Activated naive CD8-positive, alpha-beta T cell (primary cell): Measurements from ENCODE around the gene TEX55.
"Not testable (repeated sequence)": the region's sequence is repeated elsewhere in the genome, so short reads cannot be mapped to it uniquely, and the experiment has no call there.

Experiments used
- H3K27ac Mint-ChIP-seq: one replicate; pipeline ENCODE4 v1.8.0; 2021; ENCODE audit warnings: mixed read lengths
- H3K27me3 Mint-ChIP-seq: one replicate; pipeline ENCODE4 v1.8.0; 2021; ENCODE audit warnings: mixed read lengths
- H3K36me3 Mint-ChIP-seq: one replicate; pipeline ENCODE4 v1.8.0; 2021; ENCODE audit warnings: mixed read lengths
- H3K4me1 Mint-ChIP-seq: one replicate; pipeline ENCODE4 v1.8.0; 2021; ENCODE audit warnings: low read depth, mixed read lengths
- H3K4me3 Mint-ChIP-seq: one replicate; pipeline ENCODE4 v1.8.0; 2021; ENCODE audit warnings: mild to moderate bottlenecking, mixed read lengths
- H3K9me3 Mint-ChIP-seq: one replicate; pipeline ENCODE4 v1.8.0; 2021; ENCODE audit warnings: low read depth, mixed read lengths

TEX55 gene

DNA sequence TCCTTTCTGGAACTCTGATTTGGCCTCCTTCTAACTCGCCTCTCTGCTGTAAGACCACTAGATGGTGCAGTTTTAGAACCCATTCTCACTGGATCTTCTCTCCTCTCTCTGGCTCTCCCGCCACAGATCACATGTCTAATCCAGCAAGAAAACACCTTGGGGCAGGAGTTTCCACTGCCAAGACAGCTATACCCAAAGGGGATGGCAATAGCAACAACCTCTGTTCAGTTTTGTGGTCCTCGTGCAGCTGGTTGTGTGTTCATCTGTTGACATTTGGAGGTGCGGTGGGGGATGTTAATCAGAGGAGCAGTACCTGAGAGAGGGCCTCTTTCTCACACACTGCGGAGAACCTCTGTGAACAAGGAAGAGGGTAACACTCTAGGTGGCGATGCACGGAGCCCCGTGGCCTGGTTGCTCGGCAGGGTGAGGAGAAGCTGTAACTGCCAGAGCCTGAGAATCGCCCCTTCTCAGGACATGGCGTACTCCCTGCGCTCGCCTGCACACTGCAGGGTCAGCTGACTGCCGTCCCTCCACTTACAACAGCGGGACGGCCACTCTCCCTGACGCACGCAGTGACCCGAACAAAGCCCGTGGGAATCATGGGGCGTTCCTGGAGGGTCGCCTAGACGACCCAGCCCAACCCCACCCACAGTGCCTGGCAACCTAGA, at the start of gene TEX55:
Gene TEX55 (plus strand): TSS at position 666 of the 668 bp plus-strand sequence. CDS start 25 bp downstream, outside the sequence.
- H3K4me1 Mint-ChIP-seq, result no peaks in the 10 kb centered on the region
- H3K9me3 Mint-ChIP-seq, result no peaks in the 10 kb centered on the region
- H3K4me3 Mint-ChIP-seq, result no peak within 1 kb of the TSS
- no peaks in the 10 kb centered on the region for H3K27me3 Mint-ChIP-seq
- H3K36me3 Mint-ChIP-seq, result no peaks in the 10 kb centered on the region
- no peak within 1 kb of the TSS for H3K27ac Mint-ChIP-seq

DNA sequence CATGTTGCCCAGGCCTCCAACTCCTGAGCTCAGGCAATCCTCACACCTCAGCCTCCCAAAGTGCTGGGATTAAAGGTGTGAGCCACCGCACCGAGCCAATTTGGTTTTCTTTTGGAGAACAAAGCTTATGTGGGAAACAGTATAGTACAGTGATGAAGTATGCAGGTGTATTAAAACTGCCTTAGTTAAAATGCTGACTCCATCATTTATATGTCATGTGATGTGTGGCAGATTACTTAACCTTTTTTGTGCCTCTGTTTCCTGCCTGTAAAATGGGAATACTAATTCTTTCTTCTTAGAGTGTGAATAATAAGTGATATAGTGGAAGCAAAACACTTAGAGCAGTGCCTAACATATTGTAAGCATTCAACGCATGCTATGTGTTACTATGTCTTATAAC, 48.0 kb upstream of the TEX55 start:
- Mint-ChIP-seq H3K4me3 (no peak overlapping the region), H3K27ac (no peak overlapping the region), H3K27me3 (peaks cover 1% of the 10 kb centered on the region), H3K9me3 (no peaks in the 10 kb centered on the region), H3K4me1 (no peaks in the 10 kb centered on the region), H3K36me3 (no peaks in the 10 kb centered on the region)

DNA sequence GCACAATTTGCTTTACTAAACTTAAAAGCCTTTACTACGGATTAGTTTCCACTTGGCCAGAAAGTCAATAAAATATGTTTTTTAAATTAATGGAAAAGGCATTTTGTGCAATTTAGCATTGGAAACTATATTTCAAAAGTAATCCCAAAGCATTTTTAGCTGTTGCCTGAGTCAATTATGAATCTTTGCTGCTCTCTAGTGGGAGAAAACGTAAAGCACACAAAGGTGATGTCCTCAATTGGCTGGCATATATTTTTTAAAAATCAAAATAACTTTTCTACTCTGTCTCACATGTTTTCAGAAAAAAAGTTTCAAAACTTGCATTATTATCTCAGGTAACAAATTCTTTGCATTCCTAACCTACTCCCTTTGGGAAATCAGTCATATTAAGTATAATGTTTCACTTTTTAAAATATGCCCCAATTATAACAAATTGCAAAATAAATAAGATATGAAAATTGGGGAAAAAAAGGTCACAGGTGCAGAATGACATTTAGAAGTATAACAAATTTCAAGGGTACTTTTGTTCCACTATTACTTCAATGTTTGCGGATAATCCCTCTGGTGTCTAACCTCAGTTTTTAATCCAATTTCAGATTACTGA, 47.2 kb upstream of the TEX55 start:
- peaks cover 1% of the 10 kb centered on the region for H3K27me3 Mint-ChIP-seq
- no peak overlapping the region for H3K27ac Mint-ChIP-seq
- H3K4me1 Mint-ChIP-seq, result no peaks in the 10 kb centered on the region
- no peak overlapping the region for H3K4me3 Mint-ChIP-seq
- H3K9me3 Mint-ChIP-seq, result no peaks in the 10 kb centered on the region
- H3K36me3 Mint-ChIP-seq, result no peaks in the 10 kb centered on the region

DNA sequence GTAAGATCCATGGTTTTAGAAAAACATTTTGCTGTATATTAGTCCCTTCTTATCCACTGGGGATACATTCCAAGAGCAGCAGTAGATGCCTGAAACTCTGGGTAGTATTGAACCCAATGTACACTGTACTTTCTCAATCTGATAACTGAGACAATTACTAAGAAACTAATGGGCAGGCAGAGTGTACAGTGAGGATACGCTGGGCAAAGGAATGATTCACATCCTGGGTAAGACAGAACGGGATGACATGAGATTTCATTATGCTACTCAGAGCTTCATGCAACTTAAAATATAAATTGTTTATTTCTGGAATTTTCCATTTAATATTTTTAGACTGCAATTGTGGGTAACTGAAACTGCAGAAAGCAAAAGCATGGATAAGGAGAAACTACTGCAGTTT, 46.2 kb upstream of the TEX55 start:
- H3K36me3 Mint-ChIP-seq, result no peaks in the 10 kb centered on the region
- H3K9me3 Mint-ChIP-seq, result no peaks in the 10 kb centered on the region
- no peak overlapping the region for H3K27ac Mint-ChIP-seq
- no peaks in the 10 kb centered on the region for H3K4me1 Mint-ChIP-seq
- peaks cover 1% of the 10 kb centered on the region for H3K27me3 Mint-ChIP-seq
- H3K4me3 Mint-ChIP-seq, result no peak overlapping the region

DNA sequence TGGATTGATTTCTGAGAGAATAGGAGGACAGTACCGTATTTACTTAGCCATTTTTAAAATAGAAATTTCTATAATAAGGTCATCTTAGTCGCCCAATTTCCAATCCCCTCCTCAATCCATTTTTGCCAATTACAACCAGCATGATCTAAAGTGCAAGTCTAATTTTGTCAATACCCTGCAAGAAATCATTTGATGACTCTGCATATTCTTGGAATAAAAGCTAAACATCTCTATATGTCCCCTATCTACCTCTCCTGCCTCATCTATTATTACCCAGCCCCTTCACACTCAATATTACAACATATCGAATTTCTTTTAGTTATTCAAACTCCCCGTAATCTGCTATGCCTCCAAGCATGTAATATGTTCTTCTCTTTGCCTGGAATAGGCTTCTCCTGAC, 41.9 kb upstream of the TEX55 start:
- Mint-ChIP-seq H3K27ac (no peak overlapping the region), H3K9me3 (no peaks in the 10 kb centered on the region), H3K4me1 (no peaks in the 10 kb centered on the region), H3K27me3 (peaks cover 1% of the 10 kb centered on the region), H3K36me3 (no peaks in the 10 kb centered on the region), H3K4me3 (no peak overlapping the region)

DNA sequence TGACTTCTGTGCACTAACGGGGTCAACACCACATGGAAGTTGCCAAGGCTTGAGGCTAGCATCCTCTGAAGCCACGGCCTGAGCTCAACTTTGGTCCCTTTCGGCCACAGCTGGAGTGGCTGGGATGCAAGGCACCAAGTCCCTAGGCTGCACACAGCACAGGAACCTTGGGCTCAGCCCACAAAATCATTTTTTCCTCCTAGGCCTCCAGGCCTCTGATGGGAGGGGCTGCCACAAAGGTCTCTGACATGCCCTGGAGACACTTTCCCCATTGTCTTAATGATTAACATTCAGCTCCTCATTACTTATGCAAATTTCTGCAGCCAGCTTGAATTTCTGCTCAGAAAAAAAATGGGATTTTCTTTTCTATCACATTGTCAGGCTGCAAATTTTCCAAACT, 27.6 kb upstream of the TEX55 start:
- not testable (repeated sequence) for H3K4me1 Mint-ChIP-seq, H3K4me3 Mint-ChIP-seq, H3K27ac Mint-ChIP-seq
- Mint-ChIP-seq H3K36me3 (peaks cover 20% of the 10 kb centered on the region), H3K9me3 (peaks cover 15% of the 10 kb centered on the region), H3K27me3 (peaks cover 14% of the 10 kb centered on the region)

DNA sequence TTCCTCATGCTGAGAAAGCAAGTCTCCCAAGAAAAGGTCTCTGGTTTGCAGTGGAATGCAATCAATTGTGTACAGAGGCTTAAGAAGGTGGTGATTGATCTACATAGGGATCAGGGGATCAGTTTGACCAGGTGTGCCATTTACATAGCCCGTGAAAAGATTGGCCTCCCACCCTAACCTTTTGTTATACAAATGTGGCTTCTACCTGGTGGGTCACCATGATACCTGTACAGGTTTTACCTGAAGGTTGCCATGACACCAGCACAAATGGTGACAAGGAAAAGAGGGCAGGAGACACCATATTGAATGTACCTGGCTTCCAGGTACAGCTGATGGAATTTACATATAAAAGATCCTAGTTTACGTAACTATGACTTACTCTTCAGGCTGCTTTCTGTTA, 25.5 kb upstream of the TEX55 start:
- H3K9me3 Mint-ChIP-seq, result peaks cover 15% of the 10 kb centered on the region
- H3K4me1 Mint-ChIP-seq, result no peaks in the 10 kb centered on the region
- H3K4me3 Mint-ChIP-seq, result no peak overlapping the region
- no peak overlapping the region for H3K27ac Mint-ChIP-seq
- H3K36me3 Mint-ChIP-seq, result peaks cover 18% of the 10 kb centered on the region
- peaks cover 23% of the 10 kb centered on the region for H3K27me3 Mint-ChIP-seq

DNA sequence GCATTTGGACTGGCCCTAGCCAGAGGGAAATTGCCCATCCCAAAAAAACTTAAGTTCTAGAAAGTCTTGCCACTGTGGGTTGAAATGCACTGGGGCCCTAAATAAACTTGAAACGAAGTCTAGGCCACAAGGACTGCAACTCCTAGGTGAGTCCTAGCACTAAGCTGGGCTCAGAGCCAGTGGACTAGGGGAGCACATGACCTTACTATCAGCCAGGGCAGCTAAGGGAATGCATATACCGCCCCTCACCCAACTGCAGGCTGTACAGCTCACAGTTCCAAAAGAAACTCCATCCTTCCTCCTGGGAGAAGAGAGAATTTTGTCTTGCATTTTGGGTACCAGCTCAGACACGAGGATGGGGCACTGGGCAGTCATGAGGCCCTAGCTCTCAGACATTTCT, 23.6 kb upstream of the TEX55 start:
- H3K4me3 Mint-ChIP-seq, result no peak overlapping the region
- peaks cover 8% of the 10 kb centered on the region for H3K9me3 Mint-ChIP-seq
- peaks cover 12% of the 10 kb centered on the region for H3K36me3 Mint-ChIP-seq
- no peak overlapping the region for H3K27ac Mint-ChIP-seq
- no peaks in the 10 kb centered on the region for H3K4me1 Mint-ChIP-seq
- H3K27me3 Mint-ChIP-seq, result peaks cover 20% of the 10 kb centered on the region

DNA sequence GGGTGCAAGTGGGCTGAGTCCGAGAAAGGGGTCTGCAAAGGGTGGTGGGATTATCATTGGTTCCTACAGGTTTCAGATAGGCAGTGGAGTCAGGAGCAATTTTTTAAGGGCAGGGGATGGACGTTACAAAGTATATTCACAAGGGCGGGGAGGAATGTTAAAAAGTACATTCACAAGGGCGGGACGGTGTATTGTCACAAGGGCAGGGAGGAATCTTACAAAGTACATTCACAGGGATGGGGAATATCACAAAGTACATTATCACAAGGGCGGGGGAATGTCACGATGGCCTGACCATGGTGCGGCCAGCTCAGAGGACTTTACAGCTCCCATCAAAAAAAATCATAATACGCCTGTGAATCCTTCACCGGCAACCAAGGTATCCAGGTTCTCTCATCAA, 20.6 kb upstream of the TEX55 start:
- H3K4me1 Mint-ChIP-seq, result no peaks in the 10 kb centered on the region
- no peaks in the 10 kb centered on the region for H3K9me3 Mint-ChIP-seq
- H3K36me3 Mint-ChIP-seq, result no peaks in the 10 kb centered on the region
- H3K4me3 Mint-ChIP-seq, result no peak overlapping the region
- peaks cover 12% of the 10 kb centered on the region for H3K27me3 Mint-ChIP-seq
- no peak overlapping the region for H3K27ac Mint-ChIP-seq

DNA sequence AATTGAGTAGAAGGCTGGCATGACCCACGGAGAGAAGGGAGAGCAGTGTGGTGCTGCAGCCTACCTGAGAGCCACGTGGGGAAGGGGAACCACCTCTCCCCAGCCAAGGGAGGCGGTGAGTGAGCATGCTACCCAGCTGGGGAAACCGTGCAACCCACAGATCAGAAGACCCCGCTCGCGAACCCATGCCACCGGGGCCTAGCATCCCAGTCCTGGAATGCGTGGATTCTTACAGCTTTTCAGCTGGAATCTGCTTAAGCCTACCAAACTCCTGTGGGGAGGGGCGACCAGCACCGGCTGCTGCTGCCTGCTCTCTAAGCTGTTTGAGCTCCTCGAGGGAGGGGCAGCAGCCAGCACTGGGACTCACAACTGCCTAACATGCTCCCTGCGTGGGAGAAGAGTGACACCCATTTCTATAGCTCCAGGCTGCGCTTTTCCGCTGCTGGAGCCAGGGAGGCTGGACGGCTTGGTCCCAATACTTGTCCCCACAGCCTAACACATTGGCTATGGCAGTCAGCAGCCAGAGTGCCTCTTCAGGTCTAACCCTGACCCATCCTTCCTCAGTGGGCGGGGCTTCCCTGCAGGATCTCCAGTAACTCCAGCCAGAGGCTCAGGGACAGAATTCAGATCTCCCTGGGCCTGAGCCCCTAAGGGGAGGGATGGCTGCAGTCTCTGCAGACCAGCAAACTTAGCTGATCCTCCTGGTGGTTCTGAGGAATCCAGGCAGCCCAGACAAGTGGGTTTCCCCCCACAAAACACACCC, 20.0 kb upstream of the TEX55 start:
- H3K27ac Mint-ChIP-seq, result no peak overlapping the region
- H3K4me1 Mint-ChIP-seq, result no peaks in the 10 kb centered on the region
- no peaks in the 10 kb centered on the region for H3K9me3 Mint-ChIP-seq
- H3K4me3 Mint-ChIP-seq, result no peak overlapping the region
- peaks cover 12% of the 10 kb centered on the region for H3K27me3 Mint-ChIP-seq
- no peaks in the 10 kb centered on the region for H3K36me3 Mint-ChIP-seq

DNA sequence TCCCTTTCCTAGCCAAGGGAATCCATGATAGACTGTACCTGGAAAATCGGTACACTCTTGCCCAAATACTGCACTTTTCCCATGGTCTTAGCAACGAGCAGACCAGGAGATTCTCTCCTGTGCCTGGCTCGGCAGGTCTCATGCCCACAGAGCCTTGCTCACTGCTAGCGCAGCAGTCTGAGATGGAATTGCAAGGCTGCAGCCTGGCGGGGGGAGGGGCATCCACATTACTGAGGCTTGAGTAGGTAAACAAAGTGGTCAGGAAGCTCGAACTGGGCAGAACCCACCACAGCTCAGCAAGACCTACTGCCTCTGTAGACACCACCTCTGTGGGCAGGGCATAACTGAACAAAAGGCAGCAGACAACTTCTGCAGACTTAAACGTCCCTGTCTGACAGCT, 15.7 kb upstream of the TEX55 start:
- H3K36me3 Mint-ChIP-seq, H3K4me1 Mint-ChIP-seq, H3K9me3 Mint-ChIP-seq, H3K27me3 Mint-ChIP-seq, H3K27ac Mint-ChIP-seq, H3K4me3 Mint-ChIP-seq: not testable (repeated sequence)

DNA sequence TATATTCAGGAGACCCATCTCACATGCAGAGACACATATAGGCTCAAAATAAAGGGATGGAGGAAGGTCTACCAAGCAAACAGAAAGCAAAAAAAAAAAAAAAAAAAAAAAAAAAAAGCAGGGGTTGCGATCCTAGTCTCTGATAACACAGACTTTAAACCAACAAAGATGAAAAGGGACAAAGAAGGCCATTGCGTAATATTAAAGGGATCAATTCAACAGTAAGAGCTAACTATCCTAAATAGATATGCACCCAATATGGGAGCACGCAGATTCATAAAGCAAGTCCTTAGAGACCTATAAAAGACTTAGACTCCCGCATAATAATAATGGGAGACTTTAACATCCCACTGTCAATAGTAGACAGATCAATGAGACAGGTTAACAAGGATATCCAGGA, 13.7 kb upstream of the TEX55 start:
- H3K4me3 Mint-ChIP-seq, H3K27me3 Mint-ChIP-seq, H3K4me1 Mint-ChIP-seq, H3K9me3 Mint-ChIP-seq, H3K27ac Mint-ChIP-seq, H3K36me3 Mint-ChIP-seq: not testable (repeated sequence)

DNA sequence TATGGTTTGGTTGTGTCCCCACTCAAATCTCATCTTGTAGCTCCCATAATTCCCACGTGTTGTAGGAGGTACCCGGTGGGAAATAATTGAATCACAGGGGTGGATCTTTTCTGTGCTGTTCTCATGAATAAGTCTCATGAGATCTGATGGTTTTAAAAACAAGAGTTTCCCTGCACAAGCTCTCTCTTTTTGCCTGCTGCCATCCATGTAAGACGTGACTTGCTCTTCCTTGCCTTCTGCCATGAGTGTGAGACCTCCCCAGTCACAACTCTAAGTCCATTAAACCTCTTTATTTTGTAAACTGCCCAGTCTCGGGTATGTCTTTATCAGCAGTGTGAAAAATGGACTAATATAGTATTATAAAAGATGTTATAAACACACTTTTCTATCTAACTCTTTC, 6.6 kb upstream of the TEX55 start:
- H3K9me3 Mint-ChIP-seq, H3K36me3 Mint-ChIP-seq, H3K27ac Mint-ChIP-seq, H3K4me3 Mint-ChIP-seq, H3K4me1 Mint-ChIP-seq, H3K27me3 Mint-ChIP-seq: not testable (repeated sequence)

DNA sequence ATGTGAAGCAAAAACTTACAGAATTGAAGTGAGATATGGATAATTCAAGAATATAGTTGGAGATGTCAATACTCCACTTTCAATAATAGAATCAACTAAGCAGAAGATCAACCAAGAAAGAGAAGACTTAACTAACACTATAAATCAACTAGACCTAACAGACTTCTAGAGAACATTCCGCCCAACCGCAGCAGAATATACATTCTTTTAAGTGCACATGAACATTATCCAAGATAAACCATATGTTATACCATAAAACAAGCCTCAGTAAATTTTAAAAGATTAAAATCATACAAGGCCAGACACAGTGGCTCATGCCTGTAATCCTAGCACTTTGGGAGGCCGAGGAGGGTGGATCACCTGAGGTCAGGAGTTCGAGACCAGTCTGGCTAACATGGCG, 5.5 kb upstream of the TEX55 start:
- H3K27ac Mint-ChIP-seq, result no peak overlapping the region
- H3K4me3 Mint-ChIP-seq, result no peak overlapping the region
- H3K4me1 Mint-ChIP-seq, result no peaks in the 10 kb centered on the region
- no peaks in the 10 kb centered on the region for H3K36me3 Mint-ChIP-seq
- no peaks in the 10 kb centered on the region for H3K9me3 Mint-ChIP-seq
- no peaks in the 10 kb centered on the region for H3K27me3 Mint-ChIP-seq

DNA sequence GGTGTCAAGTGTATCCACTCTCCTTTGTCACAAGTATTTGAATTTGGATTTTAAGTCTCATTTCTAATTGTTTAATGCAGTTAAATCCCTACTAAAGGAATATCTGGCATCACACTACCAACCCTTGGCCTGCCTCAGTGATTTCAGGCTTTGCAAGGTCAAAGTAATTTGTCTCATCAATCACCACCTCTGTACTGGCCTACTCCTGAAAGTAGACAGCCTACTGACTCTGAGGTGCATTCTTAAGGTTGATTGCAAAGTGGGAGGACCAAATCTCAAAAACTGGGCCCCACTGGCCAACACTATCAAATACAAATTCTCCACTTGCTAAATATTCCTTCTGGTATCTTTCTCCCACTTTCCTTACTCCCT, 851 bp upstream of the TEX55 start:
- Mint-ChIP-seq H3K36me3 (no peaks in the 10 kb centered on the region), H3K27me3 (no peaks in the 10 kb centered on the region), H3K27ac (no peak overlapping the region), H3K4me1 (no peaks in the 10 kb centered on the region), H3K4me3 (no peak overlapping the region), H3K9me3 (no peaks in the 10 kb centered on the region)
